Karpas-422 (cell line): Measurements from ENCODE around the gene TBX5. TPM values are rescaled to one million over a fixed set of nuclear protein-coding genes. Genes with fewer than 3 reads are reported as not detected.

ENCODE experiments used
- DNase-seq: peaks from one replicate; pipeline ENCODE4 v3.0.0-alpha.2; 2015
- H2AFZ ChIP-seq: fragments of 200-600 bp; sonication (generic); 2 replicates; pipeline ENCODE4 v1.6.1; 2014; ENCODE audit warnings: antibody characterized with exemption, low read length, mixed read lengths
- H3K27ac ChIP-seq: fragments of 200-600 bp; sonication (generic); 2 replicates; pipeline ENCODE4 v1.5.1; 2014; ENCODE audit warnings: mild to moderate bottlenecking, low read length, moderate library complexity
- H3K27me3 ChIP-seq: fragments of 200-600 bp; sonication (generic); 2 replicates; pipeline ENCODE4 v1.6.1; 2014; ENCODE audit warnings: low read length, mixed read lengths
- H3K36me3 ChIP-seq: fragments of 200-600 bp; sonication (generic); 2 replicates; pipeline ENCODE4 v1.6.1; 2014; ENCODE audit warnings: low read length, mixed read lengths; ENCODE audit not compliant: insufficient read depth
- H3K4me1 ChIP-seq: fragments of 200-600 bp; sonication (generic); 2 replicates; pipeline ENCODE4 v1.6.1; 2014; ENCODE audit warnings: mild to moderate bottlenecking, low read length, mixed read lengths
- H3K4me2 ChIP-seq: fragments of 200-600 bp; sonication (generic); 2 replicates; pipeline ENCODE4 v1.6.1; 2014; ENCODE audit warnings: low read length, low read depth, mild to moderate bottlenecking; ENCODE audit not compliant: poor library complexity, severe bottlenecking
- H3K4me3 ChIP-seq: fragments of 200-600 bp; sonication (generic); 2 replicates; pipeline ENCODE4 v1.5.1; 2014; ENCODE audit warnings: mild to moderate bottlenecking, antibody characterized with exemption, low read length, mixed read lengths
- H3K79me2 ChIP-seq: fragments of 200-600 bp; sonication (generic); 2 replicates; pipeline ENCODE4 v1.6.1; 2014; ENCODE audit warnings: mild to moderate bottlenecking, low read length, mixed read lengths
- H3K9ac ChIP-seq: fragments of 200-600 bp; sonication (generic); 2 replicates; pipeline ENCODE4 v1.6.0; 2014; ENCODE audit warnings: low read length
- H3K9me2 ChIP-seq: fragments of 200-600 bp; sonication (generic), shearing (Covaris generic); replicated peaks from 2 replicates; pipeline ENCODE4 v1.6.0; 2014; ENCODE audit warnings: mild to moderate bottlenecking, low read length, moderate library complexity; ENCODE audit not compliant: insufficient read depth
- H3K9me3 ChIP-seq: fragments of 300-700, 200-600 bp; sonication (generic); 2 replicates; pipeline ENCODE4 v1.6.1; 2014; ENCODE audit warnings: low read length, mixed read lengths
- H4K20me1 ChIP-seq: fragments of 200-600 bp; sonication (generic); 2 replicates; pipeline ENCODE4 v1.6.1; 2014; ENCODE audit warnings: mild to moderate bottlenecking, antibody characterized with exemption, low read length, low read depth; ENCODE audit not compliant: insufficient read depth
- total RNA-seq: library from RNA; depleted of rRNA; stranded (reverse); fragments of >200 nt; shearing (Covaris generic); gene quantifications from 2 replicates; pipeline ENCODE4 v1.2.3, GENCODE V29; 2014; ENCODE audit warnings: low replicate concordance

The TBX5 gene
- total RNA-seq, 1 experiment from 2014 or later = not detected

DNA sequence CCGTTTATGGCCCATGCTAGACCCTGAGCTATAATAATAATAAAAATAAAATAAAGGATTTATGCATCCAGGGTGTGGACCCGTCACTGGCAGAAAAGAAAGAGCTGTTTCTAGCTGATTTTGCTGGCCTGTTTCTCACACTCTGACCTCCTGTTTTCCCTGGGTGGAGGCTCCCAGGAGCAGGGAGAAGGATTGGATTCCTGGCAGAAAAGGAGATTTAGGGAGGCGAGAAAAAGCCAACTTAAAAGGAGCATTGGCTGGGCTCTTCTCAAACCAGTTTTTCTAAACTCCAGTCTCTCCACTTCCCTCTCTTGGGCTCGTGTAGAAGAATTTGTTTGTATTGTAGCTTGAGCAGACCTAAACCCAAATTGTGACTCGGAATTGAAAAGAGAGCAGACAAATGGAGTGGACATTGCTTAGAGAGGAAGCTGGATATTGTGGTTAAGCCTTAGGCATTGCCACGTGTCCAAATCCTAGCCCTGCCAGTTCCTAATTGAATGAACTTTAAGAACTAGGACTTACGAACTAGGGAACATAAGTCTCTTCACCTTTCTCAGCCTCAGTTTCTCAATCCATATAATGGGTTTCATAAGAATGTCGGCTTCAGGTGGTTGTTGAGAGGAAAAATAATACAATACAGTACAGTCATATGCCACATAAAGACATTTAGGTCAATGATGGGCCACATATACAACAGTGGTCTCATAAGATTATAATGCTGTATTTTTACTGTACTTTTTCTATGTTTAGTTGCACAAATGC is 14.4 kb upstream of the TBX5 start:
- no peak for DNase-seq

DNA sequence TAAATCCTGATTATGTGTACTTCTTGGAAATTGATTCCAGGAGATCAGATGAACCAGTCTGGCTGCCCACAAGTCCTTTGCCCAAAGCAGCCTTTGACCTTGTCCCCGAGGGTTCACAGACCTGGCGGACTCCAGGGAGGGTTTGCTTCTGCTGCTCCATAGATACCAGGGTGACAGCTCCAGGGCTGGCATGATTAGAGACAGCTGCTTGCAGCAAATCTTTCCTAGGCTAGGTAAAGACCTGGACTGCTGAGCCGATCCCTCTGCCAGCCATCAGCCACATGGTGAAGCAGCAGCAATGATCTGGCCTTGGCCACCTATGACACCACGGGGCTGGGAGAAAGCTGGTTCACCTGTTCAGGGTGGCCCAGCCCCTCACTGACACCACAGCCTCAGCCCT is 10.1 kb upstream of the TBX5 start:
- H3K27me3 ChIP-seq = no peaks in the 10 kb centered on the region
- no peaks in the 10 kb centered on the region for H3K36me3 ChIP-seq
- H3K4me3 ChIP-seq = no peak overlapping the region
- no peaks in the 10 kb centered on the region for H3K9me2 ChIP-seq
- H2AFZ ChIP-seq = no peak overlapping the region
- H4K20me1 ChIP-seq = no peaks in the 10 kb centered on the region
- H3K9me3 ChIP-seq = no peaks in the 10 kb centered on the region
- no peak overlapping the region for H3K27ac ChIP-seq
- no peak overlapping the region for H3K9ac ChIP-seq
- no peak for DNase-seq
- H3K4me1 ChIP-seq = no peaks in the 10 kb centered on the region
- no peak overlapping the region for H3K4me2 ChIP-seq
- H3K79me2 ChIP-seq = no peaks in the 10 kb centered on the region

More for the DNA sequence above, 14.4 kb upstream of the TBX5 start:
- Histone ChIP-seq H3K9me3 (no peaks in the 10 kb centered on the region), H3K36me3 (no peaks in the 10 kb centered on the region), H3K27ac (no peak overlapping the region), H3K4me2 (no peak overlapping the region), H3K4me1 (no peaks in the 10 kb centered on the region), H3K9me2 (no peaks in the 10 kb centered on the region), H3K4me3 (no peak overlapping the region), H2AFZ (no peak overlapping the region), H3K27me3 (no peaks in the 10 kb centered on the region), H3K79me2 (no peaks in the 10 kb centered on the region), H3K9ac (no peak overlapping the region), H4K20me1 (no peaks in the 10 kb centered on the region)

DNA sequence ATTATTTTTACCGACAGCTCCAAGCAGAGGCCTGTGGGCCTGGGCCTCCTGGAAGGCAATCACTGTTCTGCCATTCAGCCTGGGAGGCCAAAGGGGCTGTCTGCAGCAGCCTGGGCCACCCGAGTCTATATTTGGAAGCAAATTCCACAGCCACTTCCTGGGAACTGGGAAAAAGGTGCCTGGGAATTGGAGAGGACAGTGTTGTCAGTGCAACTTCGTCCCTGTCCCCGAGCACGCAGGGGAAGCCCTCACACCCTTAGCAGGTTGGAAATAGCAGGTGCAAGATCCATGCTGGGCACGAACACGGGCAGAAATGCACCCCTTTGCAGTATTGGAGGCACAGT is 9.6 kb upstream of the TBX5 start:
- H3K27ac ChIP-seq = no peak overlapping the region
- H3K4me2 ChIP-seq = no peak overlapping the region
- no peaks in the 10 kb centered on the region for H3K79me2 ChIP-seq
- H3K4me3 ChIP-seq = no peak overlapping the region
- no peaks in the 10 kb centered on the region for H3K9me3 ChIP-seq
- H3K36me3 ChIP-seq = no peaks in the 10 kb centered on the region
- no peaks in the 10 kb centered on the region for H3K9me2 ChIP-seq
- no peaks in the 10 kb centered on the region for H3K27me3 ChIP-seq
- H2AFZ ChIP-seq = no peak overlapping the region
- H3K9ac ChIP-seq = no peak overlapping the region
- no peak for DNase-seq
- H4K20me1 ChIP-seq = no peaks in the 10 kb centered on the region
- no peaks in the 10 kb centered on the region for H3K4me1 ChIP-seq

DNA sequence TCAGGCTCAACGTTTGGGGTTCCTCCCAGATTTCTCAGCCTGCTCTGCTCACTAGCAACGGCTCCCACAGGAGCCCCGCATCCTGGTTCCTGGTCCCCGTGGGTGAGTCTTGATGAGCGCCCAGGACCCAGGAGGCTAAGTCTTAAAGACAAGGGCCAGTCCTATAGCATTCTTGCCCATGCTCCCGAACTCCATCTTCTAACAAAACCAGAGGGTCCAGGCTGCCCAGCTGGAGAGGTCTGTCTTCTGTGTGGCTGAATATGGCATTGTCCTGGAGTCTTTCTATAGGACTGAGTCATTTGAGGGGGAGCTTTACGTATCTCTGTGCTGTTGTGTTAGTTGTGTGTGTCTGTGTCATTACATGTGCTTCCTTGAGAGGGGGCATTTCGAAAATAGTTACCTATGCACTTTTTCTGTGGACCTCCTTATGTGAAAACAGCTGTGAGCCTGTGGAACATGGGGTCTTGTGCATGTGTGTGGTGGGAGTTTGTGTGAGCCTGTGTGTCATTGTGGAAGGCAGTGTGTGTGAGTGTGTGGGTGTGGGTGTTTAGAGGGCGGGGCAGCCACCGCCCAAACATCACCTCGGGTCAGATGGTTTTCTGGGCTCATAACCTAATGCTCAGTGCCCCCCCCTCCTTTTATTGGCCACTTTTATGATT is 9.1 kb upstream of the TBX5 start:
- no peaks in the 10 kb centered on the region for H3K27me3 ChIP-seq
- H3K79me2 ChIP-seq = no peaks in the 10 kb centered on the region

DNA sequence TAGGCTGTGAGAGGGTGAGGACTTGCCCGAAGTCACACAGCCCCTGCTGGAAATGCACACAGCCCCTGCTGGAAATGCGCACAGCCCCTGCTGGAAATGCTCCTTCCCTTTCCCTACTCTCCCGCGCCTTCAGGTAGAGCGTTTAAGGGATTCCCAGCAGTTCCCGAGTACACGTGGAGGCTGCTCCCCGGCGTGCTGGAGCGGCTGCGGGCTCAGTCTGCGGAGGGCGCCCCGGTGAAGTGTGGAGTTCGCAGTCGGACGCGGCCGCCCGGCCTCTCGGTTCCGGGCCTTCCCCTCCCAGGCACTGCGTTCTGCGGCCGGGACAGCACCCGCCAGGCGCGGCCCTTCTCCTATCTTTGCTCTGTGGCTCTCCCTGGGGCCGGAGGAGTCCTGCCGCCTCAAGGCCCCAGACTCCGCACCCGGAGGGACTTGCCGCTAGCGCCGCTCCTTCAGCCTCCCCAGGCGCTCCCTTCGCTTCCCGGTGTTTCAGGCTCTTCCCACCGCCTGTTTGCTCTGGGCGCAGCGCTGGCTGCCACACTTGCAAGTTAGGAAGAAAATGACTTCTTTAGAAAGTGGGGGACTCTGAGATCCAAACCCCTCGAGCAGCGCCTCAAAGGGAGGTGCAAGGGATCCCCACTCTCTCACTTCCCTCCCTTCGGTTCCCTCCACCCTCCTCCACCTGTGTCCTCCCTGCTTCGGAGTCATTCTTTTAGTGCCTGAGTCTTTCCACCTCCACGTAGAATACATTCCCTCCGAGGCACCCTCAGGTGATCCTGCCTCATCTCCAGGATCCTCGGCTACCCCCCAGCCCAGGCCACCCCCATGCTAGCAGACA is 8.3 kb upstream of the TBX5 start:
- Histone ChIP-seq H3K79me2 (no peaks in the 10 kb centered on the region), H3K9me3 (no peaks in the 10 kb centered on the region), H3K4me2 (no peak overlapping the region), H3K27me3 (no peaks in the 10 kb centered on the region), H3K36me3 (no peaks in the 10 kb centered on the region), H3K4me3 (no peak overlapping the region), H3K27ac (no peak overlapping the region), H3K4me1 (no peaks in the 10 kb centered on the region), H4K20me1 (no peaks in the 10 kb centered on the region), H3K9ac (no peak overlapping the region), H3K9me2 (no peaks in the 10 kb centered on the region), H2AFZ (no peak overlapping the region)
- no peak for DNase-seq

More for the DNA sequence above, 9.1 kb upstream of the TBX5 start:
- Histone ChIP-seq H3K9me3 (no peaks in the 10 kb centered on the region), H3K9me2 (no peaks in the 10 kb centered on the region), H3K4me2 (no peak overlapping the region), H2AFZ (no peak overlapping the region), H3K9ac (no peak overlapping the region), H3K27ac (no peak overlapping the region), H3K36me3 (no peaks in the 10 kb centered on the region), H3K4me3 (no peak overlapping the region), H4K20me1 (no peaks in the 10 kb centered on the region), H3K4me1 (no peaks in the 10 kb centered on the region)
- no peak for DNase-seq

DNA sequence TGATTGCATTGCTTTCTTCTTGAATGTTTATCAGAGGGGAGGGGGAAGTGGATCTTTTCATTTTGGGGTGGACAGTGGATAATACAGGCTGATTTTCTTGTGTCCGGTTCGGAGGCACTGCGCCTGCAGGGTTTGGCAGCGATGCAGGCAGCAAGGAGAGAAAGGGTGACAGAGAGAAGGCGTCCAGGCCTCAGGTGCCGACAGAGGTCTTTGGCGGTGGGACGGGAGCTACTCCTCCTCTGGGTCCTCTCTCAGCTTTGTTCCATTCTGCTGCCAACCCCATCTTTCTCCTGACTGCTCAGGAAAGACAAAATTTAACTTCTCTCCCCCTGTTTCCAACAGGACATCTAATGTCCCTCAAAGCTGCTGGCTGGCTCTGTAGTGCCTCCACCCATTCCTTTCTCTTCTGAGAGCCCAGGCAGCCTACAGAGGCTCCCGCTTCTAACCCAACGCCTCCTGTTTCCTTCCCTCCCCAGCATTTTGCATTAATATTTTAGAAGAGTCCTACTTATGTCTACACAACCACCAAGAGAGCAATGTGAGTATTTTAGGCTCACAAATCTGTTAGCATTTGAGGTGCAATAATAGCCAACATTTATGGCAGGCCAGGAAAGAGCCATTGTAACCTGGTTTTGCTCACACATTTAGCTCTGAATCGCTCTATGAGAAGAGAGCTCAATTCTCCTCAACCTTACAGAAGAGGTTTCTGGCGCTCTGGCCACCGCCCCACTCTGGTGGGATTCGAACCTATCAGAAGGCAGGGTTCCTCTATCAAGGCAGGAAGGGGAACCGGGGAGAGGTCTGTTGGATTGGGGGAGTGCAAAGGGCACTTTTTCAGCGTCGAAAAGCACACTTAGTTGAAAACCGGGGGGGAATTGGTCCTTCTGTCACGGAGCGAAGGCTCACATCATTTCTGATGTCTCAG is 7.1 kb upstream of the TBX5 start:
- H3K27ac ChIP-seq = no peak overlapping the region
- no peaks in the 10 kb centered on the region for H3K36me3 ChIP-seq
- no peaks in the 10 kb centered on the region for H3K27me3 ChIP-seq
- H3K9me2 ChIP-seq = no peaks in the 10 kb centered on the region
- DNase-seq = no peak
- H4K20me1 ChIP-seq = no peaks in the 10 kb centered on the region
- H3K4me3 ChIP-seq = no peak overlapping the region
- no peaks in the 10 kb centered on the region for H3K79me2 ChIP-seq
- H3K4me1 ChIP-seq = no peaks in the 10 kb centered on the region
- H3K4me2 ChIP-seq = no peak overlapping the region
- H3K9me3 ChIP-seq = no peaks in the 10 kb centered on the region
- no peak overlapping the region for H3K9ac ChIP-seq
- no peak overlapping the region for H2AFZ ChIP-seq

DNA sequence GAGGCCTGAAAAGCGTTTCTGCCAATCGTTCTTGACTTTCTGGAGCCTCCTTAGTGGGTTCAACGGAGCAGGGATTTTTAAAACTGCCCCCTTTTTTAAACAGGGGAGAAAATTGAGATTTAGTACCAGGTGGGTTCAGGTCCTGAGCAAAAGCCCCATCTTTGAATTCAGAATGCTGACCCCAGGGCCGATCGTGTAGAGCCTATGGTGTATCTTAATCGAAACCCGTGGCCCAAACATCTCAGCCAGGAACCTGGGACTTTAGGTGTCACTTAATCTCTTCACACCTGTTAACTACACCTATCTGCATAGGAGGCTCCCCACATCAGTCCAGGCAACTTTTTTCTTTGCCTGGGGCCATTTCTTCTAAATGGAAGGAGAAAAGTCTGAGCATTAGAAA is 6.4 kb upstream of the TBX5 start:
- H3K27ac ChIP-seq = no peak overlapping the region
- no peaks in the 10 kb centered on the region for H3K36me3 ChIP-seq
- DNase-seq = no peak
- H3K9me3 ChIP-seq = no peaks in the 10 kb centered on the region
- H3K4me3 ChIP-seq = no peak overlapping the region
- no peak overlapping the region for H3K4me2 ChIP-seq
- H3K9ac ChIP-seq = no peak overlapping the region
- no peaks in the 10 kb centered on the region for H3K4me1 ChIP-seq
- no peak overlapping the region for H2AFZ ChIP-seq
- no peaks in the 10 kb centered on the region for H3K79me2 ChIP-seq
- no peaks in the 10 kb centered on the region for H3K9me2 ChIP-seq
- H3K27me3 ChIP-seq = no peaks in the 10 kb centered on the region
- H4K20me1 ChIP-seq = no peaks in the 10 kb centered on the region
